Measurements from ENCODE around the gene GAPT. TPM values are rescaled to one million over a fixed set of nuclear protein-coding genes. Genes with fewer than 3 reads are reported as not detected.

GAPT gene
- total RNA-seq, 1 experiment from 2014 or later = not detected

- Histone ChIP-seq H3K4me3 (ENCODE audit: low read depth, low read length, poor library complexity, severe bottlenecking) (no peak overlapping the region), H3K4me1 (ENCODE audit: insufficient read depth, low read length, poor library complexity, severe bottlenecking) (no peaks in the 10 kb centered on the region), H3K27me3 (replicated peaks; ENCODE audit: insufficient read depth, low read depth, low read length, poor library complexity) (no peaks in the 10 kb centered on the region), H3K9me3 (ENCODE audit: low read depth, low read length, poor library complexity, severe bottlenecking) (no peaks in the 10 kb centered on the region), H3K36me3 (ENCODE audit: insufficient read depth, low read length, poor library complexity, severe bottlenecking) (no peaks in the 10 kb centered on the region), H3K27ac (ENCODE audit: low read depth, low read length, poor library complexity, severe bottlenecking) (no peak overlapping the region)
- TF ChIP-seq EZH2 (IDR thresholded peaks at IDR 0.05; ENCODE audit: borderline replicate concordance, low read depth, low read length, poor library complexity, severe bottlenecking) = no peak
- no peak for TF ChIP-seq CTCF (conservative IDR thresholded peaks at IDR 0.05; ENCODE audit: low read depth, low read length)
- BruUV-seq (replicated peaks) = no TSS peak
- intact Hi-C loops (cut with micrococcal nuclease; ENCODE audit: unreplicated experiment) = loop anchor here (5.0 to 10.0 kb wide), 2 partner anchors 246 to 313 kb away; no protein-coding TSS in a partner anchor
- DNase-seq (ENCODE audit: low spot score) = no peak
- CTCF ChIA-PET = interaction anchor here (1.7 kb wide), 1 partner anchor 350 kb away, joined by 4 read pairs; no protein-coding TSS in a partner anchor
- POLR2A ChIA-PET (ENCODE audit: low non-redundant PET) = no interaction called here
Observed at GRCh38 chr5:58499231-58499630, 8.0 kb downstream of the GAPT start.

- no peak for TF ChIP-seq EZH2 (IDR thresholded peaks at IDR 0.05; ENCODE audit: borderline replicate concordance, low read depth, low read length, poor library complexity, severe bottlenecking)
- TF ChIP-seq CTCF (conservative IDR thresholded peaks at IDR 0.05; ENCODE audit: low read depth, low read length) = no peak
- no TSS peak for BruUV-seq (replicated peaks)
- Histone ChIP-seq H3K4me3 (ENCODE audit: low read depth, low read length, poor library complexity, severe bottlenecking) (no peak overlapping the region), H3K27ac (ENCODE audit: low read depth, low read length, poor library complexity, severe bottlenecking) (no peak overlapping the region), H3K27me3 (replicated peaks; ENCODE audit: insufficient read depth, low read depth, low read length, poor library complexity) (no peaks in the 10 kb centered on the region), H3K36me3 (ENCODE audit: insufficient read depth, low read length, poor library complexity, severe bottlenecking) (no peaks in the 10 kb centered on the region), H3K9me3 (ENCODE audit: low read depth, low read length, poor library complexity, severe bottlenecking) (no peaks in the 10 kb centered on the region), H3K4me1 (ENCODE audit: insufficient read depth, low read length, poor library complexity, severe bottlenecking) (no peaks in the 10 kb centered on the region)
- DNase-seq (ENCODE audit: low spot score) = no peak
- ChIA-PET CTCF (no interaction called here), POLR2A (ENCODE audit: low non-redundant PET) (interaction anchor here (0.7 kb wide), 1 partner anchor 340 kb away, joined by 6 read pairs; no protein-coding TSS in a partner anchor)
- intact Hi-C loops (cut with micrococcal nuclease; ENCODE audit: unreplicated experiment) = loop anchor here (5.0 to 10.0 kb wide), 2 partner anchors 245 to 312 kb away; no protein-coding TSS in a partner anchor
Observed at GRCh38 chr5:58499941-58500340, 8.7 kb downstream of the GAPT start.

- DNase-seq (ENCODE audit: low spot score) = no peak
- no peaks in the 10 kb centered on the region for H3K36me3 ChIP-seq (ENCODE audit: insufficient read depth, low read length, poor library complexity, severe bottlenecking)
- H3K27ac ChIP-seq (ENCODE audit: low read depth, low read length, poor library complexity, severe bottlenecking) = no peak overlapping the region
- ChIA-PET CTCF (no interaction called here), POLR2A (ENCODE audit: low non-redundant PET) (no interaction called here)
- H3K27me3 ChIP-seq (replicated peaks; ENCODE audit: insufficient read depth, low read depth, low read length, poor library complexity) = no peaks in the 10 kb centered on the region
- BruUV-seq (replicated peaks) = no TSS peak
- no peak overlapping the region for H3K4me3 ChIP-seq (ENCODE audit: low read depth, low read length, poor library complexity, severe bottlenecking)
- H3K9me3 ChIP-seq (ENCODE audit: low read depth, low read length, poor library complexity, severe bottlenecking) = no peaks in the 10 kb centered on the region
- no peaks in the 10 kb centered on the region for H3K4me1 ChIP-seq (ENCODE audit: insufficient read depth, low read length, poor library complexity, severe bottlenecking)
- intact Hi-C loops (cut with micrococcal nuclease; ENCODE audit: unreplicated experiment) = no loop called here
- no peak for TF ChIP-seq EZH2 (IDR thresholded peaks at IDR 0.05; ENCODE audit: borderline replicate concordance, low read depth, low read length, poor library complexity, severe bottlenecking)
- TF ChIP-seq CTCF (conservative IDR thresholded peaks at IDR 0.05; ENCODE audit: low read depth, low read length) = no peak
Observed at GRCh38 chr5:58501778-58502417, 10.7 kb downstream of the GAPT start.

All from A673 (cell line).